ENCODE results near the gene CCDC148. TPM values are rescaled to one million over a fixed set of nuclear protein-coding genes. Genes with fewer than 3 reads are reported as not detected.

The CCDC148 gene
- total and polyA plus RNA-seq, 2 experiments from 2014 or later: 1.2 to 1.8 TPM

DNA sequence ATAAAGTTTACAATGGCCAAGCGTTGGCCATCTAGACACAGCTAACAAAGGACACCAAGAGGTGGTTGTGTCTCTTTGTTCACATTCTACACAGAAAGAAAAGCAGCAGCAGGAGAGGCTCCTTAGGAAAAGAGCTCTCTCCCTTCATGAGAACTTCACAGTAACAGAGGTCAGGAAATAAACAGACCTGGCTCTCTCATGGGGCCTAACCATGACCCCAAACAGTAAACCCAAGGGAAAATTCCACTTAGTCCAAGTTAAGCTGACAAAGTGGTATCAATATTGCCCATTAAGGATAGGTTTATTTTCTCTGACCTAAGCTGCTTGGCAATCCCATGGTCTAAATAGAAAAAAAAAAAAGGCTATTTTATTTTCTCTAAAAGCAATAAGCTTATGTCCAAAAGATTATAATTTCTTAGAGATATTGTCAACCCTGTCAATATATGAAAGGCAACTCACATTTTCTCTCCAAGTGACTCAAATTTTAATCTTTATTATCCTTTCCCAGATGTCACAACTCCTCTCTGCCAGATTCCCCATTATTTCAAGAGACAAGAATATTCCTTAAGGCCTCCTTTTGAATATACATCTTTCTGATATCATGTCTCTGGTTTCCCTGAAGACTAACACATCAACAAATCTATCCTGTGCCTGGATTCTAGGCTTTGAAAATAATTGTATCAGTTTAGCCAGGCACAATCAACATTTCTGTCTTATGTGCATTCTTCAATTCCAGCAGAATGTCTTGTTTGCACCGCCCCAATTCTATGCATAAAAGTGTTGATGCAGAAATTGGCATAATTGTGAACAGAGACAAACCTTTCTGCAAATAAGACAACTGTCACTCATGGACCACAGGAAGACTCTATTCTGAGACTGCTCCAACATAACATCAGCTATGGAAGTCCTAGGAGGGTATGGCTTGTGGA, 263.8 kb downstream of the CCDC148 start:
- no peaks in the 10 kb centered on the region for H3K36me3 Mint-ChIP-seq (ENCODE audit: low read depth)
- ATAC-seq: no peak
- TF ChIP-seq POLR2AphosphoS5 (IDR thresholded peaks at IDR 0.05; ENCODE audit: low read depth) (no peak), CTCF (conservative IDR thresholded peaks at IDR 0.05; ENCODE audit: low read depth in 2 of 2) (no peak)
- no peaks in the 10 kb centered on the region for H3K79me2 ChIP-seq (replicated peaks; ENCODE audit: insufficient read depth)
- H3K27ac ChIP-seq (ENCODE audit: low read depth): no peak overlapping the region
- no peak overlapping the region for H3K27ac Mint-ChIP-seq
- no peak for DNase-seq (ENCODE audit: low spot score)
- H3K4me2 ChIP-seq: no peak overlapping the region
- H3K36me3 ChIP-seq (ENCODE audit: insufficient read depth): no peaks in the 10 kb centered on the region
- H3K4me1 Mint-ChIP-seq: peaks cover 16% of the 10 kb centered on the region
- H2AFZ ChIP-seq: no peak overlapping the region
- 0 out of 2 replicates have a peak, but pooled peaks cover 2% of the 10 kb centered on the region for H3K9me2 ChIP-seq (ENCODE audit: insufficient read depth)
- peaks cover 16% of the 10 kb centered on the region for H3K4me1 ChIP-seq (ENCODE audit: insufficient read depth)
- no peak overlapping the region for H3K4me3 ChIP-seq
- no peaks in the 10 kb centered on the region for H4K20me1 ChIP-seq (replicated peaks; ENCODE audit: insufficient read depth)
- no peaks in the 10 kb centered on the region for H3K9me3 Mint-ChIP-seq
- H3K27me3 Mint-ChIP-seq (ENCODE audit: insufficient read depth, low read depth, poor library complexity): peaks cover 2% of the 10 kb centered on the region
- no peaks in the 10 kb centered on the region for H3K27me3 ChIP-seq (ENCODE audit: insufficient read depth)
- H3F3A ChIP-seq (replicated peaks; ENCODE audit: low read depth): no peaks in the 10 kb centered on the region
- H3K4me3 Mint-ChIP-seq: no peak overlapping the region

GRCh38 chr2:158191076-158191895, 265.3 kb downstream of the CCDC148 start:
- Mint-ChIP-seq H3K4me1 (peaks cover 16% of the 10 kb centered on the region), H3K9me3 (no peaks in the 10 kb centered on the region), H3K27ac (peak overlapping the region; percentile 64), H3K36me3 (ENCODE audit: low read depth) (no peaks in the 10 kb centered on the region), H3K27me3 (ENCODE audit: insufficient read depth, low read depth, poor library complexity) (peaks cover 2% of the 10 kb centered on the region), H3K4me3 (no peak overlapping the region)
- ATAC-seq (no peak), DNase-seq (ENCODE audit: low spot score) (peak; percentile 32)
- TF ChIP-seq POLR2AphosphoS5 (IDR thresholded peaks at IDR 0.05; ENCODE audit: low read depth) (no peak), STAT1 (IDR thresholded peaks at IDR 0.05; ENCODE audit: unreplicated experiment) (no peak)
- Histone ChIP-seq H3K4me1 (ENCODE audit: insufficient read depth) (peaks cover 16% of the 10 kb centered on the region), H3K36me3 (ENCODE audit: insufficient read depth) (no peaks in the 10 kb centered on the region), H3K27ac (ENCODE audit: low read depth) (no peak overlapping the region), H3K27me3 (ENCODE audit: insufficient read depth) (no peaks in the 10 kb centered on the region), H3K9me2 (ENCODE audit: insufficient read depth) (0 out of 2 replicates have a peak, but pooled peaks cover 6% of the 10 kb centered on the region), H3K4me2 (peak overlapping the region; percentile 7; the same call in 1 of the 2 replicates), H4K20me1 (replicated peaks; ENCODE audit: insufficient read depth) (no peaks in the 10 kb centered on the region), H3K79me2 (replicated peaks; ENCODE audit: insufficient read depth) (no peaks in the 10 kb centered on the region), H2AFZ (peak overlapping the region; percentile 75), H3F3A (replicated peaks; ENCODE audit: low read depth) (no peaks in the 10 kb centered on the region), H3K4me3 (no peak overlapping the region)

DNA sequence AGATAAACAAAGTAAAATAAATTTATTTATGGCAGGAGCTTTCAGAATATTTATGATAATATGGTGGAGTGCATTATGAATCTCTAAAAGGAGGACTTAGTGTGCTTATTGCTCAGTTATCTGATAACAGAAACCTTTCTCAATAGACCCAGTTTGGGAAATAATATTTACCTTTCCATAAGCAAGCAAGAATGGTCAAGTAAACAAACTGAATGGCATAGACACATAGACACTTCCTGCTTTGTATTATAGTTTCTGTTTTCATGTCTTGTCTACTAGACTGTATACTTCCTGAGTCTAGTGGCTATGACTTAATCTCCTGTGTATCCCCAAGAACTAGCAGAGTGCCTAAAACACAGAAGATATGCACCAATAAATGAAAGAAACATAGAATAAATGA, 267.0 kb downstream of the CCDC148 start:
- Mint-ChIP-seq H3K27ac (no peak overlapping the region), H3K4me3 (no peak overlapping the region), H3K9me3 (no peaks in the 10 kb centered on the region), H3K4me1 (peaks cover 16% of the 10 kb centered on the region), H3K36me3 (ENCODE audit: low read depth) (no peaks in the 10 kb centered on the region), H3K27me3 (ENCODE audit: insufficient read depth, low read depth, poor library complexity) (peaks cover 2% of the 10 kb centered on the region)
- Histone ChIP-seq H3K36me3 (ENCODE audit: insufficient read depth) (no peaks in the 10 kb centered on the region), H3K9me2 (ENCODE audit: insufficient read depth) (0 out of 2 replicates have a peak, but pooled peaks cover 6% of the 10 kb centered on the region), H3K4me1 (ENCODE audit: insufficient read depth) (peaks cover 16% of the 10 kb centered on the region), H3K27me3 (ENCODE audit: insufficient read depth) (no peaks in the 10 kb centered on the region), H3K4me2 (no peak overlapping the region), H3F3A (replicated peaks; ENCODE audit: low read depth) (no peaks in the 10 kb centered on the region), H3K4me3 (no peak overlapping the region), H3K79me2 (replicated peaks; ENCODE audit: insufficient read depth) (no peaks in the 10 kb centered on the region), H4K20me1 (replicated peaks; ENCODE audit: insufficient read depth) (no peaks in the 10 kb centered on the region), H2AFZ (no peak overlapping the region), H3K27ac (ENCODE audit: low read depth) (no peak overlapping the region)
- DNase-seq (ENCODE audit: low spot score) (no peak), ATAC-seq (no peak)
- TF ChIP-seq JUNB (IDR thresholded peaks at IDR 0.05; ENCODE audit: unreplicated experiment): no peak
- TF ChIP-seq, protein P1, sequence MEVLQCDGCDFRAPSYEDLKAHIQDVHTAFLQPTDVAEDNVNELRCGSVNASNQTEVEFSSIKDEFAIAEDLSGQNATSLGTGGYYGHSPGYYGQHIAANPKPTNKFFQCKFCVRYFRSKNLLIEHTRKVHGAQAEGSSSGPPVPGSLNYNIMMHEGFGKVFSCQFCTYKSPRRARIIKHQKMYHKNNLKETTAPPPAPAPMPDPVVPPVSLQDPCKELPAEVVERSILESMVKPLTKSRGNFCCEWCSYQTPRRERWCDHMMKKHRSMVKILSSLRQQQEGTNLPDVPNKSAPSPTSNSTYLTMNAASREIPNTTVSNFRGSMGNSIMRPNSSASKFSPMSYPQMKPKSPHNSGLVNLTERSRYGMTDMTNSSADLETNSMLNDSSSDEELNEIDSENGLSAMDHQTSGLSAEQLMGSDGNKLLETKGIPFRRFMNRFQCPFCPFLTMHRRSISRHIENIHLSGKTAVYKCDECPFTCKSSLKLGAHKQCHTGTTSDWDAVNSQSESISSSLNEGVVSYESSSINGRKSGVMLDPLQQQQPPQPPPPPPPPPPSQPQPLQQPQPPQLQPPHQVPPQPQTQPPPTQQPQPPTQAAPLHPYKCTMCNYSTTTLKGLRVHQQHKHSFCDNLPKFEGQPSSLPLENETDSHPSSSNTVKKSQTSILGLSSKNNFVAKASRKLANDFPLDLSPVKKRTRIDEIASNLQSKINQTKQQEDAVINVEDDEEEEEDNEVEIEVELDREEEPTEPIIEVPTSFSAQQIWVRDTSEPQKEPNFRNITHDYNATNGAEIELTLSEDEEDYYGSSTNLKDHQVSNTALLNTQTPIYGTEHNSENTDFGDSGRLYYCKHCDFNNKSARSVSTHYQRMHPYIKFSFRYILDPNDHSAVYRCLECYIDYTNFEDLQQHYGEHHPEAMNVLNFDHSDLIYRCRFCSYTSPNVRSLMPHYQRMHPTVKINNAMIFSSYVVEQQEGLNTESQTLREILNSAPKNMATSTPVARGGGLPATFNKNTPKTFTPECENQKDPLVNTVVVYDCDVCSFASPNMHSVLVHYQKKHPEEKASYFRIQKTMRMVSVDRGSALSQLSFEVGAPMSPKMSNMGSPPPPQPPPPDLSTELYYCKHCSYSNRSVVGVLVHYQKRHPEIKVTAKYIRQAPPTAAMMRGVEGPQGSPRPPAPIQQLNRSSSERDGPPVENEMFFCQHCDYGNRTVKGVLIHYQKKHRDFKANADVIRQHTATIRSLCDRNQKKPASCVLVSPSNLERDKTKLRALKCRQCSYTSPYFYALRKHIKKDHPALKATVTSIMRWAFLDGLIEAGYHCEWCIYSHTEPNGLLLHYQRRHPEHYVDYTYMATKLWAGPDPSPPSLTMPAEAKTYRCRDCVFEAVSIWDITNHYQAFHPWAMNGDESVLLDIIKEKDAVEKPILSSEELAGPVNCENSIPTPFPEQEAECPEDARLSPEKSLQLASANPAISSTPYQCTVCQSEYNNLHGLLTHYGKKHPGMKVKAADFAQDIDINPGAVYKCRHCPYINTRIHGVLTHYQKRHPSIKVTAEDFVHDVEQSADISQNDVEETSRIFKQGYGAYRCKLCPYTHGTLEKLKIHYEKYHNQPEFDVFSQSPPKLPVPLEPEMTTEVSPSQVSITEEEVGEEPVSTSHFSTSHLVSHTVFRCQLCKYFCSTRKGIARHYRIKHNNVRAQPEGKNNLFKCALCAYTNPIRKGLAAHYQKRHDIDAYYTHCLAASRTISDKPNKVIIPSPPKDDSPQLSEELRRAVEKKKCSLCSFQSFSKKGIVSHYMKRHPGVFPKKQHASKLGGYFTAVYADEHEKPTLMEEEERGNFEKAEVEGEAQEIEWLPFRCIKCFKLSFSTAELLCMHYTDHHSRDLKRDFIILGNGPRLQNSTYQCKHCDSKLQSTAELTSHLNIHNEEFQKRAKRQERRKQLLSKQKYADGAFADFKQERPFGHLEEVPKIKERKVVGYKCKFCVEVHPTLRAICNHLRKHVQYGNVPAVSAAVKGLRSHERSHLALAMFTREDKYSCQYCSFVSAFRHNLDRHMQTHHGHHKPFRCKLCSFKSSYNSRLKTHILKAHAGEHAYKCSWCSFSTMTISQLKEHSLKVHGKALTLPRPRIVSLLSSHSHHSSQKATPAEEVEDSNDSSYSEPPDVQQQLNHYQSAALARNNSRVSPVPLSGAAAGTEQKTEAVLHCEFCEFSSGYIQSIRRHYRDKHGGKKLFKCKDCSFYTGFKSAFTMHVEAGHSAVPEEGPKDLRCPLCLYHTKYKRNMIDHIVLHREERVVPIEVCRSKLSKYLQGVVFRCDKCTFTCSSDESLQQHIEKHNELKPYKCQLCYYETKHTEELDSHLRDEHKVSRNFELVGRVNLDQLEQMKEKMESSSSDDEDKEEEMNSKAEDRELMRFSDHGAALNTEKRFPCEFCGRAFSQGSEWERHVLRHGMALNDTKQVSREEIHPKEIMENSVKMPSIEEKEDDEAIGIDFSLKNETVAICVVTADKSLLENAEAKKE (CRISPR knock-in tag; IDR thresholded peaks at IDR 0.05): no peak

Measured in GM23338 (cell line).